GM12878 (cell line): Measurements from ENCODE around the gene SLC29A2. TPM values are rescaled to one million over a fixed set of nuclear protein-coding genes. Genes with fewer than 3 reads are reported as not detected.
"Not testable (repeated sequence)": the region's sequence is repeated elsewhere in the genome, so short reads cannot be mapped to it uniquely, and the experiment has no call there.

Experiments used
- ATAC-seq: fragments of 200-7000 bp; cut with Tn5 transposase; 3 replicates; pipeline ENCODE4 v1.9.1; 2020; ENCODE audit warnings: mild to moderate bottlenecking, moderate library complexity
- BruUV-seq: library from RNA; stranded (reverse); fragments of 400-500 nt; replicated peaks from 2 replicates; lab custom pipeline; 2021; lab: Mats Ljungman, UMichigan
- CTCF ChIA-PET: fragments of 300-600 bp; sonication (Branson Sonifier 250); formaldehyde crosslinking; extraction: SDS; loops from one replicate; lab custom pipeline; 2021; ENCODE audit warnings: inconsistent platforms; lab: Yijun Ruan, JAX
- POLR2A ChIA-PET: fragments of 350-600 bp; formaldehyde crosslinking; extraction: SDS; loops from one replicate; lab custom pipeline; 2021; ENCODE audit warnings: inconsistent platforms; lab: Charles Lee
- RAD21 ChIA-PET: fragments of 300-600 bp; sonication (Branson Sonifier 250); formaldehyde crosslinking; loops from one replicate; lab custom pipeline; 2023; ENCODE audit warnings: antibody characterized with exemption; ENCODE audit not compliant: unreplicated experiment; lab: Charles Lee
- SMC1A ChIA-PET: fragments of 300-600 bp; sonication (Branson Sonifier 250); formaldehyde crosslinking; loops from one replicate; lab custom pipeline; 2023; ENCODE audit not compliant: unreplicated experiment, uncharacterized antibody; lab: Charles Lee
- DNase-seq: peaks from one replicate; pipeline ENCODE4 v3.0.0-alpha.2; 2011; ENCODE audit warnings: low read depth, low spot score
- FAIRE-seq: peaks from 3 replicates; lab custom pipeline; 2011; peaks lifted over from hg19 to GRCh38; lab: Jason Lieb, UNC
- H2AFZ ChIP-seq: 2 replicates; pipeline ENCODE4 v1.6.0; 2011; ENCODE audit warnings: low read depth, low read length, control low read depth; ENCODE audit not compliant: control insufficient read depth
- H3K27ac ChIP-seq: 2 replicates; pipeline ENCODE4 v1.5.1; 2011; ENCODE audit warnings: control low read depth; ENCODE audit not compliant: control insufficient read depth, insufficient read depth
- H3K27me3 ChIP-seq, 2 experiments: replicated peaks in 1 of 2; 2 replicates each; pipeline versions ENCODE4 v1.6.0 to v1.6.1; 2011; ENCODE audit warnings: low read length in 1 of 2; ENCODE audit not compliant: control insufficient read depth in 2 of 2, insufficient read depth in 2 of 2
- H3K36me3 ChIP-seq, 2 experiments: 2 replicates each; pipeline ENCODE4 v1.5.1; 2011; ENCODE audit warnings: low read length in 1 of 2; ENCODE audit not compliant: control insufficient read depth in 2 of 2, insufficient read depth in 2 of 2
- H3K4me1 ChIP-seq: 2 replicates; pipeline ENCODE4 v1.6.1; 2011; ENCODE audit warnings: mild to moderate bottlenecking, low read length, moderate library complexity, mixed read lengths; ENCODE audit not compliant: control insufficient read depth, insufficient read depth
- H3K4me2 ChIP-seq: 2 replicates; pipeline ENCODE4 v1.6.0; 2011; ENCODE audit warnings: control low read depth; ENCODE audit not compliant: control insufficient read depth, insufficient read depth
- H3K4me3 ChIP-seq: fragments of 200-600 bp; sonication (generic); 2 replicates; pipeline ENCODE4 v1.5.1; 2016
- H3K79me2 ChIP-seq: 2 replicates; pipeline ENCODE4 v1.6.0; 2011; ENCODE audit warnings: low read length; ENCODE audit not compliant: control insufficient read depth, insufficient read depth
- H3K9ac ChIP-seq: 2 replicates; pipeline ENCODE4 v1.8.0; 2011; ENCODE audit warnings: low read length, control low read depth, mixed read lengths; ENCODE audit not compliant: control insufficient read depth, insufficient read depth
- H3K9me3 ChIP-seq: replicated peaks from 3 replicates; pipeline ENCODE4 v1.5.1; 2011; ENCODE audit warnings: mild to moderate bottlenecking, low read length; ENCODE audit not compliant: control insufficient read depth, insufficient read depth
- H4K20me1 ChIP-seq: 2 replicates; pipeline ENCODE4 v1.6.0; 2011; ENCODE audit not compliant: control insufficient read depth, insufficient read depth
- IKZF2 ChIP-seq, 2 experiments: fragments of 450-650 bp; IDR thresholded peaks; 2 replicates each; pipeline ENCODE4 v1.6.1; 2017; ENCODE audit warnings: mild to moderate bottlenecking in 2 of 2, moderate library complexity in 2 of 2
- PAX5 ChIP-seq: IDR thresholded peaks from 2 replicates; pipeline ENCODE4 v1.6.1; 2011; ENCODE audit warnings: low read depth, low read length, borderline replicate concordance
- RAD51 ChIP-seq: fragments of 450-650 bp; IDR thresholded peaks from 2 replicates; pipeline ENCODE4 v1.6.1; 2016; ENCODE audit warnings: moderate library complexity, mild to moderate bottlenecking, inconsistent platforms
- WGBS: methylation state at CpG from one replicate; pipeline ENCODE4 v1.1.6; 2016; ENCODE audit warnings: low lambda C conversion rate; ENCODE audit not compliant: insufficient replicate concordance, insufficient coverage; ENCODE audit errors: missing lambda C conversion rate; 5-methylcytosine and 5-hydroxymethylcytosine counted together
- in situ Hi-C: fragments of 300-500 bp; cut with MboI; formaldehyde crosslinking; loops from 9 replicates; pipeline ENCODE4 v1.14.3; 2018; ENCODE audit warnings: mixed read lengths
- intact Hi-C: fragments of 100-400 bp; cut with micrococcal nuclease; formaldehyde crosslinking; loops from one replicate; pipeline ENCODE4 v1.14.2; 2022; ENCODE audit not compliant: unreplicated experiment
- polyA plus RNA-seq, 11 experiments: library from polyadenylated mRNA; depleted of rRNA in 4 of 11; unstranded in 6 of 11; stranded (reverse) in 5 of 11; fragments of >200 nt; fragmentation: Nextera tagmentation in 4 of 11; fragmentation: Illumina TruSeq in 1 of 11; extraction: Ambion mirVana in 4 of 11; extraction: Trizol in 1 of 11; gene quantifications; 1 replicate in 1 of 11; 2 replicates in 10 of 11; pipeline versions ENCODE4 v1.2.1 to v1.2.3, GENCODE V29; 2011 to 2016; ENCODE audit warnings: inconsistent platforms in 2 of 11, missing spikeins in 2 of 11, low read depth in 1 of 11
- total RNA-seq, 4 experiments: library from RNA; depleted of rRNA in 3 of 4; stranded (reverse); fragments of >200 nt in 3 of 4; fragmentation: Illumina TruSeq in 1 of 4; extraction: Trizol in 1 of 4; gene quantifications; 2 replicates each; pipeline versions ENCODE4 v1.2.1 to v1.2.3, GENCODE V29; 2013 to 2021

The SLC29A2 gene
- total and polyA plus RNA-seq, 10 of the 15 experiments (the other 5 are each of a cell fraction or from before 2014, with no cell fraction given) = 0.27 to 7.5 (median 2.2) TPM

- RAD21 ChIA-PET = interaction anchor here (5.0 kb wide), 1 partner anchor 72 kb away, joined by 49 read pairs; no protein-coding TSS in a partner anchor
- intact Hi-C loops = not testable (repeated sequence)
Measured at GRCh38 chr11:66384316-66384715, 12.8 kb upstream of the SLC29A2 start.

GRCh38 chr11:66380264-66380663, 8.7 kb upstream of the SLC29A2 start:
- H3K27ac ChIP-seq, H3K27me3 ChIP-seq, H3K9me3 ChIP-seq, FAIRE-seq, H3K9ac ChIP-seq, in situ Hi-C loops, SMC1A ChIA-PET, H3K79me2 ChIP-seq, H2AFZ ChIP-seq, H3K36me3 ChIP-seq, H3K4me2 ChIP-seq, BruUV-seq, intact Hi-C loops, DNase-seq, H3K4me1 ChIP-seq, ATAC-seq, H4K20me1 ChIP-seq: not testable (repeated sequence)
- WGBS = 18% methylated on average over 7 of the region's 7 CpGs
- CTCF ChIA-PET = interaction anchor here (0.7 to 2.0 kb wide), 5 partner anchors 9 to 68 kb away, joined by 3 to 12 read pairs (median 10); no protein-coding TSS in a partner anchor
- RAD21 ChIA-PET = interaction anchor here (1.1 to 1.3 kb wide), 2 partner anchors 9 to 68 kb away, joined by 3 to 7 read pairs; no protein-coding TSS in a partner anchor
- POLR2A ChIA-PET = interaction anchor here (0.7 to 0.9 kb wide), 2 partner anchors 8 to 68 kb away, joined by 3 read pairs; partner anchors contain the start of gene SLC29A2
- TF ChIP-seq PAX5 = 0 out of 2 replicates have a peak, but pooled peaks have one; percentile 23
- TF ChIP-seq RAD51 = peak; percentile 43; the same call in 1 of the 2 replicates
- TF ChIP-seq IKZF2 (IDR thresholded peaks at IDR 0.05) = peak in 1 of 2 experiments; percentile 22; a peak in 2 of 4 replicates
- TF ChIP-seq, all 136 proteins: peak for 3; not testable (repeated sequence) for 133
- H3K4me3 ChIP-seq = not testable (repeated sequence)

More at GRCh38 chr11:66384316-66384715, 12.8 kb upstream of the SLC29A2 start:
- H4K20me1 ChIP-seq, H3K9me3 ChIP-seq, BruUV-seq, H3K9ac ChIP-seq, DNase-seq, H3K4me1 ChIP-seq, H3K4me3 ChIP-seq, H3K4me2 ChIP-seq, H3K27me3 ChIP-seq, FAIRE-seq, H3K27ac ChIP-seq, H3K36me3 ChIP-seq, H2AFZ ChIP-seq, in situ Hi-C loops, H3K79me2 ChIP-seq, ATAC-seq: not testable (repeated sequence)
- WGBS = 69% methylated on average over 13 of the region's 13 CpGs
- ChIA-PET POLR2A (interaction anchor here (2.7 kb wide), 1 partner anchor 13 kb away, joined by 12 read pairs; the partner anchor contains the start of gene SLC29A2), SMC1A (interaction anchor here (1.1 to 1.5 kb wide), 2 partner anchors 49 to 294 kb away, joined by 3 read pairs; no protein-coding TSS in a partner anchor), CTCF (interaction anchor here (1.2 to 9.0 kb wide), 6 partner anchors 12 to 94 kb away, joined by 3 to 166 read pairs (median 22); partner anchors contain the start of gene SLC29A2)

GRCh38 chr11:66373690-66374287, 2.2 kb upstream of the SLC29A2 start:
- FAIRE-seq, ATAC-seq, H3K4me2 ChIP-seq, H3K36me3 ChIP-seq, H3K27ac ChIP-seq, H3K9ac ChIP-seq, in situ Hi-C loops, H3K79me2 ChIP-seq, H2AFZ ChIP-seq, intact Hi-C loops, H3K27me3 ChIP-seq, DNase-seq, BruUV-seq, H3K4me1 ChIP-seq, H3K9me3 ChIP-seq, H4K20me1 ChIP-seq, H3K4me3 ChIP-seq: not testable (repeated sequence)
- ChIA-PET CTCF (interaction anchor here (0.7 to 4.6 kb wide), 4 partner anchors 12 to 323 kb away, joined by 4 to 42 read pairs (median 10); no protein-coding TSS in a partner anchor), SMC1A (interaction anchor here (1.9 kb wide), 1 partner anchor 12 kb away, joined by 6 read pairs; no protein-coding TSS in a partner anchor), POLR2A (interaction anchor here (0.5 kb wide), 2 partner anchors 11 to 93 kb away, joined by 4 read pairs; partner anchors contain the start of gene PELI3), RAD21 (interaction anchor here (1.1 to 1.2 kb wide), 2 partner anchors 16 to 62 kb away, joined by 3 read pairs; no protein-coding TSS in a partner anchor)
- WGBS = 48% methylated on average over 8 of the region's 9 CpGs
